ENCODE measurements around the gene ISG15. TPM values are rescaled to one million over a fixed set of nuclear protein-coding genes. Genes with fewer than 3 reads are reported as not detected.

Gene ISG15
- total and polyA plus RNA-seq, 12 donors: 1.7 to 308 (median 24.3) TPM

GRCh38 chr1:965526-966134 lies 47.7 kb upstream of the ISG15 start:
- TF ChIP-seq CTCF (IDR thresholded peaks at IDR 0.05) (no peak), POLR2A (IDR thresholded peaks at IDR 0.05) (no peak)
- no peak for DNase-seq
- Histone ChIP-seq H3K27me3 (peaks cover 6% of the 10 kb centered on the region), H3K4me1 (replicated peaks in 1 of 2) (peaks cover 14 to 15% of the 10 kb centered on the region in 2 donors), H3K9me3 (replicated peaks in 1 of 3) (no peaks in the 10 kb centered on the region), H3K27ac (peak overlapping the region in 2 of 5 donors; percentile 83 to 86), H3K4me3 (peak overlapping the region in 1 of 4 donors; percentile 62), H3K36me3 (replicated peaks in 1 of 2) (no peaks in the 10 kb centered on the region)
- 71 to 90% (median 82%) methylated on average over 9 to 26 of the region's 26 CpGs for WGBS, 4 donors
- intact Hi-C loops (cut with DNase I): no loop called here

GRCh38 chr1:966135-966703 lies 47.1 kb upstream of the ISG15 start, which contains the start of gene PLEKHN1:
TSS of gene PLEKHN1 (plus strand) at chr1:966482. CDS start at chr1:966532, 50 bp downstream.
- Histone ChIP-seq H3K27ac (peak within 1 kb of the TSS in 4 of 5 donors; percentile 49 to 86 (median 82)), H3K36me3 (replicated peaks in 1 of 2) (no peaks in the 10 kb centered on the region), H3K4me1 (replicated peaks in 1 of 2) (peaks cover 14 to 15% of the 10 kb centered on the region in 2 donors), H3K27me3 (peaks cover 12% of the 10 kb centered on the region), H3K9me3 (replicated peaks in 1 of 3) (no peaks in the 10 kb centered on the region), H3K4me3 (peak within 1 kb of the TSS; percentile 11 to 73 (median 56))
- WGBS, 4 donors: 4 to 13% (median 8%) methylated on average over 10 to 31 of the region's 31 CpGs; no CpG with 5 or more reads in 1 of the 4 donors
- no peak for TF ChIP-seq CTCF (IDR thresholded peaks at IDR 0.05)
- intact Hi-C loops (cut with DNase I): no loop called here
- peak in 4 of 7 donors; percentile 59 to 76 (median 65) for DNase-seq

GRCh38 chr1:966704-967300 lies 46.5 kb upstream of the ISG15 start:
- no peaks in the 10 kb centered on the region for H3K9me3 ChIP-seq (replicated peaks in 1 of 3)
- 0 to 2% (median 0%) methylated on average over 4 to 60 of the region's 60 CpGs for WGBS, 4 donors
- peak; percentile 52 to 80 (median 71) for DNase-seq
- peak overlapping the region in 4 of 5 donors; percentile 49 to 86 (median 82) for H3K27ac ChIP-seq
- TF ChIP-seq POLR2A (IDR thresholded peaks at IDR 0.05) (peak in 1 of 2 donors; percentile 61), CTCF (IDR thresholded peaks at IDR 0.05) (no peak)
- intact Hi-C loops (cut with DNase I): no loop called here
- H3K4me1 ChIP-seq (replicated peaks in 1 of 2): peaks cover 14 to 15% of the 10 kb centered on the region in 2 donors
- peak overlapping the region; percentile 11 to 73 (median 56) for H3K4me3 ChIP-seq
- H3K27me3 ChIP-seq: peaks cover 17% of the 10 kb centered on the region
- no peaks in the 10 kb centered on the region for H3K36me3 ChIP-seq (replicated peaks in 1 of 2)
